GM19467 (cell line): Measurements from ENCODE around the gene LZIC.

Experiments used
- ATAC-seq: cut with Tn5 transposase; IDR thresholded peaks from one replicate; pipeline ENCODE4 v1.9.1; 2021; ENCODE audit warnings: mild to moderate bottlenecking, moderate library complexity; ENCODE audit not compliant: unreplicated experiment

LZIC gene

GRCh38 chr1:9910423-9911178, 32.6 kb downstream of the LZIC start:
- peak; percentile 91 for ATAC-seq

GRCh38 chr1:9910076-9910422, 33.1 kb downstream of the LZIC start, which contains the start of gene CTNNBIP1:
CTNNBIP1 (minus strand) TSS chr1:9910269; CDS start chr1:9872064, 38,205 bp downstream.
- ATAC-seq, result peak; percentile 75

GRCh38 chr1:9909234-9910046, 33.8 kb downstream of the LZIC start:
- ATAC-seq, result no peak

- no peak for ATAC-seq
These were observed 34.3 kb downstream of the LZIC start for GRCh38 chr1:9908871-9909233.

- ATAC-seq, result no peak
These were observed 35.8 kb downstream of the LZIC start for GRCh38 chr1:9907441-9907840.

- ATAC-seq, result no peak
These were observed 36.7 kb downstream of the LZIC start for GRCh38 chr1:9906466-9906865.

- no peak for ATAC-seq
These were observed 38.2 kb downstream of the LZIC start for GRCh38 chr1:9905010-9905409.

GRCh38 chr1:9904596-9904995, 38.6 kb downstream of the LZIC start:
- ATAC-seq, result no peak

GRCh38 chr1:9903801-9904527, 39.2 kb downstream of the LZIC start:
- no peak for ATAC-seq

GRCh38 chr1:9902060-9902452, 41.1 kb downstream of the LZIC start:
- ATAC-seq, result no peak

GRCh38 chr1:9901148-9902059, 41.8 kb downstream of the LZIC start:
- no peak for ATAC-seq

GRCh38 chr1:9900142-9901043, 42.8 kb downstream of the LZIC start:
- ATAC-seq, result no peak

- no peak for ATAC-seq
These were observed 49.1 kb downstream of the LZIC start for GRCh38 chr1:9894115-9894514.

- no peak for ATAC-seq
These were observed 50.3 kb downstream of the LZIC start for GRCh38 chr1:9892563-9893528.

GRCh38 chr1:9891207-9891606, 52.0 kb downstream of the LZIC start:
- no peak for ATAC-seq

- no peak for ATAC-seq
These were observed 52.9 kb downstream of the LZIC start for GRCh38 chr1:9890224-9890731.

- ATAC-seq, result no peak
These were observed 53.8 kb downstream of the LZIC start for GRCh38 chr1:9889411-9889810.

- ATAC-seq, result no peak
These were observed 54.3 kb downstream of the LZIC start for GRCh38 chr1:9888886-9889285.
